ENCODE measurements around the gene PPP2R5C.

- TF ChIP-seq FOXP4 (CRISPR knock-in tag; IDR thresholded peaks at IDR 0.05): no peak
- TF ChIP-seq CTCF (IDR thresholded peaks at IDR 0.05): no peak
- no peak for TF ChIP-seq ZNF317 (CRISPR knock-in tag; IDR thresholded peaks at IDR 0.05; ENCODE audit: borderline replicate concordance, low read depth)
- TF ChIP-seq SOX15 (CRISPR knock-in tag; IDR thresholded peaks at IDR 0.05): no peak
- no peak for TF ChIP-seq ARID4B (CRISPR knock-in tag; IDR thresholded peaks at IDR 0.05; ENCODE audit: borderline replicate concordance)
- TF ChIP-seq FOXJ3 (CRISPR knock-in tag; IDR thresholded peaks at IDR 0.05; ENCODE audit: borderline replicate concordance): no peak
- TF ChIP-seq HMGXB4 (CRISPR knock-in tag; IDR thresholded peaks at IDR 0.05): no peak
- TF ChIP-seq JUN (CRISPR knock-in tag; IDR thresholded peaks at IDR 0.05): no peak
- TF ChIP-seq ZNF281 (CRISPR knock-in tag; IDR thresholded peaks at IDR 0.05): no peak
- no peak for TF ChIP-seq USF2 (CRISPR knock-in tag; IDR thresholded peaks at IDR 0.05)
Measured at GRCh38 chr14:101954501-101954900, 193.0 kb downstream of the PPP2R5C start.

All from WTC11 (cell line).